OCI-LY7 (cell line): ENCODE data around the gene ZMYND11. TPM values are rescaled to one million over a fixed set of nuclear protein-coding genes. Genes with fewer than 3 reads are reported as not detected.

Source experiments
- BruUV-seq: library from RNA; stranded (reverse); fragments of 400-500 nt; replicated peaks from 2 replicates; lab custom pipeline; 2021; lab: Mats Ljungman, UMichigan
- CTCF ChIA-PET: fragments of 300-600 bp; sonication (Branson Sonifier 250); formaldehyde crosslinking; loops from one replicate; lab custom pipeline; 2022; ENCODE audit warnings: antibody characterized with exemption; ENCODE audit not compliant: unreplicated experiment; lab: Charles Lee
- POLR2A ChIA-PET: fragments of 300-600 bp; sonication (Branson Sonifier 250); formaldehyde crosslinking; loops from one replicate; lab custom pipeline; 2022; ENCODE audit warnings: antibody characterized with exemption; lab: Charles Lee
- DNase-seq: peaks from one replicate; pipeline ENCODE4 v3.0.0-alpha.2; 2015; ENCODE audit warnings: low spot score
- H2AFZ ChIP-seq: fragments of 200-600 bp; sonication (generic), shearing (Covaris generic); 2 replicates; pipeline ENCODE4 v1.6.1; 2014; ENCODE audit warnings: mild to moderate bottlenecking, antibody characterized with exemption, low read length, moderate library complexity
- H3K27ac ChIP-seq: fragments of 200-600 bp; sonication (generic); 2 replicates; pipeline ENCODE4 v1.5.1; 2014; ENCODE audit warnings: mixed run types, low read depth, mild to moderate bottlenecking, moderate library complexity, low read length, inconsistent platforms; ENCODE audit not compliant: poor library complexity, severe bottlenecking
- H3K36me3 ChIP-seq: fragments of 200-600 bp; sonication (generic); 2 replicates; pipeline ENCODE4 v1.6.1; 2014; ENCODE audit warnings: mild to moderate bottlenecking, antibody characterized with exemption, low read length, moderate library complexity, mixed read lengths; ENCODE audit not compliant: insufficient read depth
- H3K4me1 ChIP-seq: fragments of 200-600 bp; sonication (generic); 2 replicates; pipeline ENCODE4 v1.5.1; 2014; ENCODE audit warnings: mild to moderate bottlenecking, low read length; ENCODE audit not compliant: insufficient read depth, poor library complexity, severe bottlenecking
- H3K4me2 ChIP-seq: fragments of 200-600 bp; sonication (generic); 2 replicates; pipeline ENCODE4 v1.6.1; 2014; ENCODE audit warnings: mild to moderate bottlenecking, low read length
- H3K4me3 ChIP-seq: fragments of 200-600 bp; sonication (generic); 2 replicates; pipeline ENCODE4 v1.5.1; 2014; ENCODE audit warnings: mild to moderate bottlenecking, low read depth, low read length; ENCODE audit not compliant: poor library complexity, severe bottlenecking
- H3K79me2 ChIP-seq: fragments of 200-600 bp; sonication (generic); 2 replicates; pipeline ENCODE4 v1.6.1; 2016; ENCODE audit warnings: low read depth, mild to moderate bottlenecking, low read length, moderate library complexity, mixed read lengths; ENCODE audit not compliant: insufficient read depth
- H3K9me2 ChIP-seq: fragments of 200-600 bp; sonication (generic); 2 replicates; pipeline ENCODE4 v1.6.1; 2016; ENCODE audit warnings: mild to moderate bottlenecking, low read length, mixed read lengths; ENCODE audit not compliant: insufficient read depth
- H3K9me3 ChIP-seq: fragments of 200-600 bp; sonication (generic); 2 replicates; pipeline ENCODE4 v1.6.1; 2014; ENCODE audit warnings: mild to moderate bottlenecking, mixed run types, low read length, mixed read lengths
- H4K20me1 ChIP-seq: fragments of 200-600 bp; sonication (generic); 2 replicates; pipeline ENCODE4 v1.6.1; 2014; ENCODE audit warnings: mild to moderate bottlenecking, antibody characterized with exemption, low read length, moderate library complexity, mixed read lengths; ENCODE audit not compliant: insufficient read depth
- CTCF ChIP-seq: fragments of 200-600 bp; sonication (generic); conservative IDR thresholded peaks from 2 replicates; pipeline ENCODE4 v1.5.1; 2014; ENCODE audit warnings: mild to moderate bottlenecking, antibody characterized with exemption, low read length, moderate library complexity, mixed read lengths
- EZH2phosphoT487 ChIP-seq: fragments of 200-600 bp; sonication (generic); IDR thresholded peaks from 2 replicates; pipeline ENCODE4 v1.6.1; 2018; ENCODE audit warnings: low read depth, borderline replicate concordance, mild to moderate bottlenecking, mixed run types, antibody characterized with exemption, low read length, moderate library complexity, mixed read lengths
- intact Hi-C: fragments of 100-400 bp; cut with micrococcal nuclease; formaldehyde crosslinking; loops from one replicate; pipeline ENCODE4 v1.10.0; 2022; ENCODE audit not compliant: unreplicated experiment
- total RNA-seq, 2 experiments: library from RNA; depleted of rRNA in 1 of 2; stranded (reverse); fragments of >200 nt in 1 of 2; shearing (Covaris generic) in 1 of 2; gene quantifications; 2 replicates each; pipeline ENCODE4 v1.2.3, GENCODE V29; 2014 to 2022

ZMYND11 gene
- total RNA-seq, 2 experiments from 2014 or later, result 4.0 to 5.5 TPM

GRCh38 chr10:210297-210696 lies 75.0 kb downstream of the ZMYND11 start:
- CTCF ChIA-PET, result no interaction called here
- TF ChIP-seq EZH2phosphoT487 (no peak), CTCF (no peak)
- Histone ChIP-seq H2AFZ (no peak overlapping the region), H4K20me1 (no peaks in the 10 kb centered on the region), H3K9me3 (no peaks in the 10 kb centered on the region), H3K4me2 (no peak overlapping the region), H3K27ac (no peak overlapping the region), H3K4me3 (no peak overlapping the region), H3K9me2 (no peaks in the 10 kb centered on the region), H3K79me2 (no peaks in the 10 kb centered on the region), H3K4me1 (no peaks in the 10 kb centered on the region), H3K36me3 (no peaks in the 10 kb centered on the region)
- POLR2A ChIA-PET, result interaction anchor here (0.5 kb wide), 1 partner anchor 214 kb away, joined by 7 read pairs; no protein-coding TSS in a partner anchor
- intact Hi-C loops, result no loop called here
- no TSS peak for BruUV-seq
- DNase-seq, result no peak

- DNase-seq, result no peak
- H3K27ac ChIP-seq, result no peak overlapping the region
- POLR2A ChIA-PET, result interaction anchor here (0.8 kb wide), 1 partner anchor 14 kb away, joined by 3 read pairs; no protein-coding TSS in a partner anchor
- no peaks in the 10 kb centered on the region for H4K20me1 ChIP-seq
- H3K36me3 ChIP-seq, result no peaks in the 10 kb centered on the region
- H3K9me2 ChIP-seq, result no peaks in the 10 kb centered on the region
- no peak overlapping the region for H3K4me2 ChIP-seq
- H2AFZ ChIP-seq, result no peak overlapping the region
- TF ChIP-seq EZH2phosphoT487, result no peak
- H3K9me3 ChIP-seq, result no peaks in the 10 kb centered on the region
- no peaks in the 10 kb centered on the region for H3K4me1 ChIP-seq
- BruUV-seq, result no TSS peak
- H3K79me2 ChIP-seq, result no peaks in the 10 kb centered on the region
- CTCF ChIA-PET, result no interaction called here
- H3K4me3 ChIP-seq, result no peak overlapping the region
- intact Hi-C loops, result no loop called here
Observed at GRCh38 chr10:215444-215843, 80.2 kb downstream of the ZMYND11 start.

- ChIA-PET CTCF (no interaction called here), POLR2A (interaction anchor here (0.9 kb wide), 1 partner anchor 131 kb away, joined by 4 read pairs; no protein-coding TSS in a partner anchor)
- Histone ChIP-seq H3K9me2 (no peaks in the 10 kb centered on the region), H2AFZ (no peak overlapping the region), H3K4me3 (no peak overlapping the region), H3K79me2 (no peaks in the 10 kb centered on the region), H3K36me3 (no peaks in the 10 kb centered on the region), H3K9me3 (no peaks in the 10 kb centered on the region), H3K4me2 (no peak overlapping the region), H3K27ac (no peak overlapping the region), H4K20me1 (no peaks in the 10 kb centered on the region), H3K4me1 (no peaks in the 10 kb centered on the region)
- DNase-seq, result no peak
- TF ChIP-seq CTCF (no peak), EZH2phosphoT487 (no peak)
- intact Hi-C loops, result no loop called here
- no TSS peak for BruUV-seq
Observed at GRCh38 chr10:218798-219197, 83.5 kb downstream of the ZMYND11 start.
